ENCODE data around the gene ULK4. TPM values are rescaled to one million over a fixed set of nuclear protein-coding genes. Genes with fewer than 3 reads are reported as not detected.
"Not testable (repeated sequence)": the region's sequence is repeated elsewhere in the genome, so short reads cannot be mapped to it uniquely, and the experiment has no call there.

Gene ULK4
- total RNA-seq, 1 experiment from 2014 or later = 14.3 TPM

- BruUV-seq (replicated peaks); in situ Hi-C loops (cut with HindIII; ENCODE audit: low pct_unique_long_range_greater_than_20kb, low sequenced_read_pairs); H3K36me3 ChIP-seq (ENCODE audit: control insufficient read depth, insufficient read depth, low read length); H3K4me1 ChIP-seq (ENCODE audit: control insufficient read depth, insufficient read depth, low read length); CTCF ChIA-PET; H3K4me3 ChIP-seq (ENCODE audit: low read depth in 2 of 2, low read length in 2 of 2); intact Hi-C loops (cut with micrococcal nuclease; ENCODE audit: unreplicated experiment); H3K27me3 ChIP-seq (ENCODE audit: control insufficient read depth, insufficient read depth, low read length); DNase-seq (ENCODE audit: low read depth, low spot score); H3K27ac ChIP-seq (ENCODE audit: low read length); ATAC-seq; H3K9me3 ChIP-seq (ENCODE audit: control insufficient read depth, insufficient read depth, low read depth, low read length): not testable (repeated sequence)
- POLR2A ChIA-PET = interaction anchor here (0.6 to 0.7 kb wide), 2 partner anchors 199 to 357 kb away, joined by 4 to 6 read pairs; no protein-coding TSS in a partner anchor
These were observed 120.8 kb downstream of the ULK4 start for GRCh38 chr3:41840936-41841668.

- no TSS peak for BruUV-seq (replicated peaks)
- DNase-seq (ENCODE audit: low read depth, low spot score) = no peak
- ATAC-seq = no peak
- no peak for TF ChIP-seq SIN3A (IDR thresholded peaks at IDR 0.05; ENCODE audit: borderline replicate concordance, insufficient read depth, low read depth, low read length)
- TF ChIP-seq, protein P1, sequence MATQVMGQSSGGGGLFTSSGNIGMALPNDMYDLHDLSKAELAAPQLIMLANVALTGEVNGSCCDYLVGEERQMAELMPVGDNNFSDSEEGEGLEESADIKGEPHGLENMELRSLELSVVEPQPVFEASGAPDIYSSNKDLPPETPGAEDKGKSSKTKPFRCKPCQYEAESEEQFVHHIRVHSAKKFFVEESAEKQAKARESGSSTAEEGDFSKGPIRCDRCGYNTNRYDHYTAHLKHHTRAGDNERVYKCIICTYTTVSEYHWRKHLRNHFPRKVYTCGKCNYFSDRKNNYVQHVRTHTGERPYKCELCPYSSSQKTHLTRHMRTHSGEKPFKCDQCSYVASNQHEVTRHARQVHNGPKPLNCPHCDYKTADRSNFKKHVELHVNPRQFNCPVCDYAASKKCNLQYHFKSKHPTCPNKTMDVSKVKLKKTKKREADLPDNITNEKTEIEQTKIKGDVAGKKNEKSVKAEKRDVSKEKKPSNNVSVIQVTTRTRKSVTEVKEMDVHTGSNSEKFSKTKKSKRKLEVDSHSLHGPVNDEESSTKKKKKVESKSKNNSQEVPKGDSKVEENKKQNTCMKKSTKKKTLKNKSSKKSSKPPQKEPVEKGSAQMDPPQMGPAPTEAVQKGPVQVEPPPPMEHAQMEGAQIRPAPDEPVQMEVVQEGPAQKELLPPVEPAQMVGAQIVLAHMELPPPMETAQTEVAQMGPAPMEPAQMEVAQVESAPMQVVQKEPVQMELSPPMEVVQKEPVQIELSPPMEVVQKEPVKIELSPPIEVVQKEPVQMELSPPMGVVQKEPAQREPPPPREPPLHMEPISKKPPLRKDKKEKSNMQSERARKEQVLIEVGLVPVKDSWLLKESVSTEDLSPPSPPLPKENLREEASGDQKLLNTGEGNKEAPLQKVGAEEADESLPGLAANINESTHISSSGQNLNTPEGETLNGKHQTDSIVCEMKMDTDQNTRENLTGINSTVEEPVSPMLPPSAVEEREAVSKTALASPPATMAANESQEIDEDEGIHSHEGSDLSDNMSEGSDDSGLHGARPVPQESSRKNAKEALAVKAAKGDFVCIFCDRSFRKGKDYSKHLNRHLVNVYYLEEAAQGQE (IDR thresholded peaks at IDR 0.05; ENCODE audit: insufficient read depth in 1 of 2, low read depth in 2 of 2, low read length in 1 of 2) = no peak
- no peak for TF ChIP-seq TCF7L2 (IDR thresholded peaks at IDR 0.05; ENCODE audit: low read depth, low read length)
- no peak for TF ChIP-seq POLR2AphosphoS5 (IDR thresholded peaks at IDR 0.05; ENCODE audit: low read depth, low read length)
- TF ChIP-seq, protein P2, sequence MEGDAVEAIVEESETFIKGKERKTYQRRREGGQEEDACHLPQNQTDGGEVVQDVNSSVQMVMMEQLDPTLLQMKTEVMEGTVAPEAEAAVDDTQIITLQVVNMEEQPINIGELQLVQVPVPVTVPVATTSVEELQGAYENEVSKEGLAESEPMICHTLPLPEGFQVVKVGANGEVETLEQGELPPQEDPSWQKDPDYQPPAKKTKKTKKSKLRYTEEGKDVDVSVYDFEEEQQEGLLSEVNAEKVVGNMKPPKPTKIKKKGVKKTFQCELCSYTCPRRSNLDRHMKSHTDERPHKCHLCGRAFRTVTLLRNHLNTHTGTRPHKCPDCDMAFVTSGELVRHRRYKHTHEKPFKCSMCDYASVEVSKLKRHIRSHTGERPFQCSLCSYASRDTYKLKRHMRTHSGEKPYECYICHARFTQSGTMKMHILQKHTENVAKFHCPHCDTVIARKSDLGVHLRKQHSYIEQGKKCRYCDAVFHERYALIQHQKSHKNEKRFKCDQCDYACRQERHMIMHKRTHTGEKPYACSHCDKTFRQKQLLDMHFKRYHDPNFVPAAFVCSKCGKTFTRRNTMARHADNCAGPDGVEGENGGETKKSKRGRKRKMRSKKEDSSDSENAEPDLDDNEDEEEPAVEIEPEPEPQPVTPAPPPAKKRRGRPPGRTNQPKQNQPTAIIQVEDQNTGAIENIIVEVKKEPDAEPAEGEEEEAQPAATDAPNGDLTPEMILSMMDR (IDR thresholded peaks at IDR 0.05) = no peak
- no peaks in the 10 kb centered on the region for H3K9me3 ChIP-seq (ENCODE audit: control insufficient read depth, insufficient read depth, low read depth, low read length)
- in situ Hi-C loops (cut with HindIII; ENCODE audit: low pct_unique_long_range_greater_than_20kb, low sequenced_read_pairs) = no loop called here
- H3K4me1 ChIP-seq (ENCODE audit: control insufficient read depth, insufficient read depth, low read length) = no peaks in the 10 kb centered on the region
- POLR2A ChIA-PET = no interaction called here
- no peak overlapping the region for H3K4me3 ChIP-seq (ENCODE audit: low read depth in 2 of 2, low read length in 2 of 2)
- CTCF ChIA-PET = no interaction called here
- intact Hi-C loops (cut with micrococcal nuclease; ENCODE audit: unreplicated experiment) = no loop called here
- H3K27ac ChIP-seq (ENCODE audit: low read length) = no peak overlapping the region
- no peaks in the 10 kb centered on the region for H3K27me3 ChIP-seq (ENCODE audit: control insufficient read depth, insufficient read depth, low read length)
- no peaks in the 10 kb centered on the region for H3K36me3 ChIP-seq (ENCODE audit: control insufficient read depth, insufficient read depth, low read length)
These were observed 125.4 kb downstream of the ULK4 start for GRCh38 chr3:41836360-41837134.

GRCh38 chr3:41833628-41834027 is 128.3 kb downstream of the ULK4 start:
- in situ Hi-C loops (cut with HindIII; ENCODE audit: low pct_unique_long_range_greater_than_20kb, low sequenced_read_pairs) (no loop called here), intact Hi-C loops (cut with micrococcal nuclease; ENCODE audit: unreplicated experiment) (no loop called here)
- ChIA-PET CTCF (no interaction called here), POLR2A (no interaction called here)
- H3K36me3 ChIP-seq (ENCODE audit: control insufficient read depth, insufficient read depth, low read length) = no peaks in the 10 kb centered on the region
- no peaks in the 10 kb centered on the region for H3K27me3 ChIP-seq (ENCODE audit: control insufficient read depth, insufficient read depth, low read length)
- no peak for DNase-seq (ENCODE audit: low read depth, low spot score)
- no peaks in the 10 kb centered on the region for H3K4me1 ChIP-seq (ENCODE audit: control insufficient read depth, insufficient read depth, low read length)
- BruUV-seq (replicated peaks) = no TSS peak
- no peak overlapping the region for H3K27ac ChIP-seq (ENCODE audit: low read length)
- TF ChIP-seq POLR2AphosphoS5 (IDR thresholded peaks at IDR 0.05; ENCODE audit: low read depth, low read length) (no peak), TCF7L2 (IDR thresholded peaks at IDR 0.05; ENCODE audit: low read depth, low read length) (no peak)
- TF ChIP-seq, protein P1 (IDR thresholded peaks at IDR 0.05; ENCODE audit: insufficient read depth in 1 of 2, low read depth in 2 of 2, low read length in 1 of 2) = no peak
- no peak for ATAC-seq
- H3K9me3 ChIP-seq (ENCODE audit: control insufficient read depth, insufficient read depth, low read depth, low read length) = no peaks in the 10 kb centered on the region
- H3K4me3 ChIP-seq (ENCODE audit: low read depth in 2 of 2, low read length in 2 of 2) = no peak overlapping the region
